Measurements from ENCODE around the gene DRP2.

DNA sequence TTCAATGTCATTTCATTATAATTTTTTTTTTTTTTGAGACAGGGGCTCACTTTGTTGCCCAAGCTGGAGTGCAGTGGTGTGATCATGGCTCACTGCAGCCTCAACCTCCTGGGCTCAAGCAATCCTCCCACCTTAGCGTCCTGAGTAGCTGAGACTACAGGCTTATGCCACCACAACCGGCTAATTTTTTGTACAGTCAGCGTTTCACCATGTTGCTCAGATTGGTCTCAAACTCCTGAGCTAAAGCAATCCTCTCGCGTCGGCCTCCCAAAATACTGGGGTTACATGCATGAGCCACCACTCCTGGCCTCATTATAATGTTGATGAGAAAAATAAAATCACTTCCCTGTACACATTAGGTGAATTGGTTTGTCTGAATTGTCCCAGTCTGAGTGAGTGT is 54.6 kb downstream of the DRP2 start:
- TF ChIP-seq POLR2A (IDR thresholded peaks at IDR 0.05) = no peak
- TF ChIP-seq, protein P1, sequence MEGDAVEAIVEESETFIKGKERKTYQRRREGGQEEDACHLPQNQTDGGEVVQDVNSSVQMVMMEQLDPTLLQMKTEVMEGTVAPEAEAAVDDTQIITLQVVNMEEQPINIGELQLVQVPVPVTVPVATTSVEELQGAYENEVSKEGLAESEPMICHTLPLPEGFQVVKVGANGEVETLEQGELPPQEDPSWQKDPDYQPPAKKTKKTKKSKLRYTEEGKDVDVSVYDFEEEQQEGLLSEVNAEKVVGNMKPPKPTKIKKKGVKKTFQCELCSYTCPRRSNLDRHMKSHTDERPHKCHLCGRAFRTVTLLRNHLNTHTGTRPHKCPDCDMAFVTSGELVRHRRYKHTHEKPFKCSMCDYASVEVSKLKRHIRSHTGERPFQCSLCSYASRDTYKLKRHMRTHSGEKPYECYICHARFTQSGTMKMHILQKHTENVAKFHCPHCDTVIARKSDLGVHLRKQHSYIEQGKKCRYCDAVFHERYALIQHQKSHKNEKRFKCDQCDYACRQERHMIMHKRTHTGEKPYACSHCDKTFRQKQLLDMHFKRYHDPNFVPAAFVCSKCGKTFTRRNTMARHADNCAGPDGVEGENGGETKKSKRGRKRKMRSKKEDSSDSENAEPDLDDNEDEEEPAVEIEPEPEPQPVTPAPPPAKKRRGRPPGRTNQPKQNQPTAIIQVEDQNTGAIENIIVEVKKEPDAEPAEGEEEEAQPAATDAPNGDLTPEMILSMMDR (IDR thresholded peaks at IDR 0.05) = no peak

All from ovary (tissue), 3 donors.